Ovary (tissue), 3 donors: ENCODE measurements around the gene PCSK5.

Source experiments
- CTCF ChIP-seq, 3 donors: fragments of 450-650 bp in 2 of 3; fragments of 200-600 bp in 1 of 3; IDR thresholded peaks; one replicate each; pipeline versions ENCODE4 v1.5.1 to v1.8.0; 2016 to 2022; ENCODE audit warnings: antibody characterized with exemption in 3 of 3, mild to moderate bottlenecking in 1 of 3
- POLR2A ChIP-seq: fragments of 450-650 bp; IDR thresholded peaks from one replicate; pipeline ENCODE4 v1.6.1; 2017; ENCODE audit warnings: antibody characterized with exemption, mild to moderate bottlenecking, moderate library complexity
- donor health status: DM: no; HTN: no; CAD: no.

DNA sequence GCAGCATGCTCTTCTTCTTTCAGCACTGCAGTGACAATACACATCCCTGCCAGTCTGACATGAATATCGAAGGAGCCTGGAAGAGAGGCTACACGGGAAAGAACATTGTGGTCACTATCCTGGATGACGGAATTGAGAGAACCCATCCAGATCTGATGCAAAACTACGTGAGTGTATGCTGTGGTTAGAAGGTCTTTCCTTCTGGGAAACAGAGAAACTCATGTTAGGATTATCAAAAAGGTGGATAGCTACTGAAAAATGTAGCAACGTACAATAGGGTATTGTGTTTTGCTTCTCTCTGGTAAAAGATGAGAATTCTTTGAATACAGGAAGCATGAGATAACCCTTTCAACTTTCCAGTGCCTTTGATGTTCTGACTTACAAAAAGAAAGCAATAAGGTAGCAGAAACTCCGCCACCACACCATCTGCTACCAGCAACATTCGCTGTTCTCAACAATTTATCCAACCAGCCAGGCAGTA lies 133.3 kb downstream of the PCSK5 start:
- TF ChIP-seq CTCF (IDR thresholded peaks at IDR 0.05), result no peak
- no peak for TF ChIP-seq POLR2A
